ENCODE results near the gene TFDP1.

DNA sequence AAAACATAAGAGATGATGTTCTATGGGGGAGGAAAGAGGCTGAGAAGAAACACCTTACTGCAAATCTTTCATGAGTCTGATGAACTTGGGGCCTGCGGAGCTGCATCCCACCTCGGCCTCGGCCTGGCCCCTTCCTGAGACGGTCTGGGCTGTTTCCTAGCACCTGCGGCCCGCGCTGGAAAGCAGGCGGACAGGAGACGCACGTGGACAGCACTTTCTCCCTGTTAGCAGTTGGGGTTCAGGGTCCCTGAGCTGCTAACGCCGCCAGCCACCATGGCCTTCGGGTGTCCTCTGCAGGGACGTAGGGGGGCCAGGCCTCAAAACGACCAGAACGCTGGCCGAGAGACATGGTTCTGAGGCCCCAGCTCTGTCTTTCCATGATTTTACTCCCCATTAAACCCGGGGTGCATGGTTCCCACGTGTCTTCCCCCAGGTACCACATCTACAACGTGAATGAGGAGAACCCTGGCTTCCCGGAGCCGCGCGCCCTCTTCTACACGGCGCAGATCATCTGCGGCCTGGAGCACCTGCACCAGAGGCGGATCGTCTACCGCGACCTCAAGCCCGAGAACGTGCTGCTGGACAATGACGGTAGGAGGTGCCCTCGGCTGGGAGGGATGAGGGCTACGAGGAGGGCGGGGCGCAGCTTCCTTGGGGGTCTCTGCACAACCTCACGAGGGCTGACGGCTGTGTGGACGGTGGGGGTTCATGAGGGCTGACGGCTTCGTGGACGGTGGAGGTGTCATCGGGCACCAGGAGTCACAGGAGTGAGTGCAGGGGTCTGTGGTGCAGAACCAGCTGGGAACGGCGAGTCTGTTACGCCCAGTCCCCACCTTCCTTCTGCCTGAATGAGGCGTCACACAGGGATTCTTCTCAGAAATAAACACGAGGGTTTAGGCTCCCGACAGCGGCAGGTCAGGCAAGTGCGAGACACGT lies 86.8 kb downstream of the TFDP1 start:
- no peak for TF ChIP-seq POLR2A (IDR thresholded peaks at IDR 0.05)
- TF ChIP-seq, protein P1, sequence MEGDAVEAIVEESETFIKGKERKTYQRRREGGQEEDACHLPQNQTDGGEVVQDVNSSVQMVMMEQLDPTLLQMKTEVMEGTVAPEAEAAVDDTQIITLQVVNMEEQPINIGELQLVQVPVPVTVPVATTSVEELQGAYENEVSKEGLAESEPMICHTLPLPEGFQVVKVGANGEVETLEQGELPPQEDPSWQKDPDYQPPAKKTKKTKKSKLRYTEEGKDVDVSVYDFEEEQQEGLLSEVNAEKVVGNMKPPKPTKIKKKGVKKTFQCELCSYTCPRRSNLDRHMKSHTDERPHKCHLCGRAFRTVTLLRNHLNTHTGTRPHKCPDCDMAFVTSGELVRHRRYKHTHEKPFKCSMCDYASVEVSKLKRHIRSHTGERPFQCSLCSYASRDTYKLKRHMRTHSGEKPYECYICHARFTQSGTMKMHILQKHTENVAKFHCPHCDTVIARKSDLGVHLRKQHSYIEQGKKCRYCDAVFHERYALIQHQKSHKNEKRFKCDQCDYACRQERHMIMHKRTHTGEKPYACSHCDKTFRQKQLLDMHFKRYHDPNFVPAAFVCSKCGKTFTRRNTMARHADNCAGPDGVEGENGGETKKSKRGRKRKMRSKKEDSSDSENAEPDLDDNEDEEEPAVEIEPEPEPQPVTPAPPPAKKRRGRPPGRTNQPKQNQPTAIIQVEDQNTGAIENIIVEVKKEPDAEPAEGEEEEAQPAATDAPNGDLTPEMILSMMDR (IDR thresholded peaks at IDR 0.05): no peak

Measured in uterus (tissue), 2 donors.